Measurements from ENCODE around the gene ITPR2.

The ITPR2 gene

GRCh38 chr12:26425587-26426260 is 407.3 kb downstream of the ITPR2 start:
- DNase-seq, result no peak
- Histone ChIP-seq H4K91ac (ENCODE audit: low read length) (no peak overlapping the region), H3K27me3 (ENCODE audit: control insufficient read depth in 1 of 2, insufficient read depth in 1 of 2, low read length in 2 of 2) (no peaks in the 10 kb centered on the region), H3K4ac (ENCODE audit: low read depth in 1 of 2, low read length in 2 of 2) (no peak overlapping the region), H4K8ac (ENCODE audit: low read length) (no peak overlapping the region), H2BK5ac (ENCODE audit: low read depth, low read length, poor library complexity, severe bottlenecking) (no peak overlapping the region), H3K79me1 (replicated peaks; ENCODE audit: low read length, poor library complexity, severe bottlenecking) (no peaks in the 10 kb centered on the region), H3K14ac (ENCODE audit: low read length in 2 of 2) (no peak overlapping the region), H3K4me1 (ENCODE audit: control insufficient read depth, insufficient read depth, low read depth, low read length) (no peaks in the 10 kb centered on the region), H3K4me2 (ENCODE audit: low read length, poor library complexity, severe bottlenecking) (no peak overlapping the region), H2AFZ (ENCODE audit: low read depth, low read length) (no peak overlapping the region), H2BK120ac (ENCODE audit: low read depth, low read length) (no peak overlapping the region), H2AK5ac (ENCODE audit: low read length, severe bottlenecking) (no peak overlapping the region), H2BK15ac (ENCODE audit: low read depth, poor library complexity, severe bottlenecking) (no peak overlapping the region), H3K27ac (ENCODE audit: low read length, poor library complexity, severe bottlenecking) (no peak overlapping the region), H3K9ac (ENCODE audit: low read length) (no peak overlapping the region), H3K18ac (ENCODE audit: low read depth in 1 of 2, low read length in 2 of 2) (no peak overlapping the region), H2BK12ac (ENCODE audit: low read length in 2 of 2) (no peak overlapping the region), H3K23ac (ENCODE audit: low read length in 2 of 2) (no peak overlapping the region), H3K4me3 (ENCODE audit: insufficient read depth in 1 of 2, low read depth in 1 of 2, low read length in 2 of 2) (no peak overlapping the region), H3K9me3 (ENCODE audit: control insufficient read depth, low read length) (no peaks in the 10 kb centered on the region), H3K36me3 (ENCODE audit: control insufficient read depth in 1 of 2, insufficient read depth in 2 of 2, low read depth in 1 of 2, low read length in 2 of 2) (peaks cover 0 to 2% of the 10 kb centered on the region in 2 experiments)
- WGBS, result 100% methylated on average over 4 of the region's 6 CpGs

- no peak overlapping the region for H3K4ac ChIP-seq (ENCODE audit: low read depth in 1 of 2, low read length in 2 of 2)
- no peak overlapping the region for H3K14ac ChIP-seq (ENCODE audit: low read length in 2 of 2)
- WGBS, result 100% methylated on average over 1 of the region's 3 CpGs
Observed at GRCh38 chr12:26422839-26423398, 410.1 kb downstream of the ITPR2 start.

GRCh38 chr12:26416550-26416949 is 416.4 kb downstream of the ITPR2 start:
- Histone ChIP-seq H2AK5ac (ENCODE audit: low read length, severe bottlenecking) (no peak overlapping the region), H4K91ac (ENCODE audit: low read length) (no peak overlapping the region), H3K14ac (ENCODE audit: low read length in 2 of 2) (no peak overlapping the region), H3K4me1 (ENCODE audit: control insufficient read depth, insufficient read depth, low read depth, low read length) (no peaks in the 10 kb centered on the region), H2BK12ac (ENCODE audit: low read length in 2 of 2) (no peak overlapping the region), H3K4me2 (ENCODE audit: low read length, poor library complexity, severe bottlenecking) (no peak overlapping the region), H2BK15ac (ENCODE audit: low read depth, poor library complexity, severe bottlenecking) (no peak overlapping the region), H3K27me3 (ENCODE audit: control insufficient read depth in 1 of 2, insufficient read depth in 1 of 2, low read length in 2 of 2) (no peaks in the 10 kb centered on the region), H3K9ac (ENCODE audit: low read length) (no peak overlapping the region), H3K27ac (ENCODE audit: low read length, poor library complexity, severe bottlenecking) (no peak overlapping the region), H2AFZ (ENCODE audit: low read depth, low read length) (no peak overlapping the region), H2BK120ac (ENCODE audit: low read depth, low read length) (no peak overlapping the region), H3K18ac (ENCODE audit: low read depth in 1 of 2, low read length in 2 of 2) (no peak overlapping the region), H3K9me3 (ENCODE audit: control insufficient read depth, low read length) (peaks cover 12% of the 10 kb centered on the region), H3K79me1 (replicated peaks; ENCODE audit: low read length, poor library complexity, severe bottlenecking) (peaks cover 2% of the 10 kb centered on the region), H2BK5ac (ENCODE audit: low read depth, low read length, poor library complexity, severe bottlenecking) (no peak overlapping the region), H3K4ac (ENCODE audit: low read depth in 1 of 2, low read length in 2 of 2) (no peak overlapping the region), H3K4me3 (ENCODE audit: insufficient read depth in 1 of 2, low read depth in 1 of 2, low read length in 2 of 2) (no peak overlapping the region), H3K36me3 (ENCODE audit: control insufficient read depth in 1 of 2, insufficient read depth in 2 of 2, low read depth in 1 of 2, low read length in 2 of 2) (no peaks in the 10 kb centered on the region), H3K23ac (ENCODE audit: low read length in 2 of 2) (no peak overlapping the region), H4K8ac (ENCODE audit: low read length) (no peak overlapping the region)
- DNase-seq, result no peak
- 92% methylated on average over 2 of the region's 3 CpGs for WGBS

More at GRCh38 chr12:26422839-26423398, 410.1 kb downstream of the ITPR2 start:
- Histone ChIP-seq H4K91ac (ENCODE audit: low read length) (no peak overlapping the region), H2BK12ac (ENCODE audit: low read length in 2 of 2) (no peak overlapping the region), H3K27ac (ENCODE audit: low read length, poor library complexity, severe bottlenecking) (no peak overlapping the region), H3K27me3 (ENCODE audit: control insufficient read depth in 1 of 2, insufficient read depth in 1 of 2, low read length in 2 of 2) (no peaks in the 10 kb centered on the region), H3K9ac (ENCODE audit: low read length) (no peak overlapping the region), H3K9me3 (ENCODE audit: control insufficient read depth, low read length) (peaks cover 6% of the 10 kb centered on the region), H3K4me2 (ENCODE audit: low read length, poor library complexity, severe bottlenecking) (no peak overlapping the region), H3K4me1 (ENCODE audit: control insufficient read depth, insufficient read depth, low read depth, low read length) (no peaks in the 10 kb centered on the region), H3K23ac (ENCODE audit: low read length in 2 of 2) (no peak overlapping the region), H3K36me3 (ENCODE audit: control insufficient read depth in 1 of 2, insufficient read depth in 2 of 2, low read depth in 1 of 2, low read length in 2 of 2) (peaks cover 0 to 2% of the 10 kb centered on the region in 2 experiments), H3K18ac (ENCODE audit: low read depth in 1 of 2, low read length in 2 of 2) (no peak overlapping the region), H2BK15ac (ENCODE audit: low read depth, poor library complexity, severe bottlenecking) (no peak overlapping the region), H2BK120ac (ENCODE audit: low read depth, low read length) (no peak overlapping the region), H4K8ac (ENCODE audit: low read length) (no peak overlapping the region), H3K4me3 (ENCODE audit: insufficient read depth in 1 of 2, low read depth in 1 of 2, low read length in 2 of 2) (no peak overlapping the region), H2AFZ (ENCODE audit: low read depth, low read length) (no peak overlapping the region), H2AK5ac (ENCODE audit: low read length, severe bottlenecking) (no peak overlapping the region), H2BK5ac (ENCODE audit: low read depth, low read length, poor library complexity, severe bottlenecking) (no peak overlapping the region), H3K79me1 (replicated peaks; ENCODE audit: low read length, poor library complexity, severe bottlenecking) (no peaks in the 10 kb centered on the region)
- DNase-seq, result no peak

- no peak overlapping the region for H4K8ac ChIP-seq (ENCODE audit: low read length)
- no peak overlapping the region for H2AK5ac ChIP-seq (ENCODE audit: low read length, severe bottlenecking)
- H2BK120ac ChIP-seq (ENCODE audit: low read depth, low read length), result no peak overlapping the region
- no peak overlapping the region for H3K4me2 ChIP-seq (ENCODE audit: low read length, poor library complexity, severe bottlenecking)
- H2BK15ac ChIP-seq (ENCODE audit: low read depth, poor library complexity, severe bottlenecking), result no peak overlapping the region
- H2BK12ac ChIP-seq (ENCODE audit: low read length in 2 of 2), result no peak overlapping the region
- H3K4ac ChIP-seq (ENCODE audit: low read depth in 1 of 2, low read length in 2 of 2), result no peak overlapping the region
- no peak overlapping the region for H3K9ac ChIP-seq (ENCODE audit: low read length)
- no peak overlapping the region for H3K27ac ChIP-seq (ENCODE audit: low read length, poor library complexity, severe bottlenecking)
- no peak overlapping the region for H2BK5ac ChIP-seq (ENCODE audit: low read depth, low read length, poor library complexity, severe bottlenecking)
- DNase-seq, result no peak
- peaks cover 2% of the 10 kb centered on the region for H3K79me1 ChIP-seq (replicated peaks; ENCODE audit: low read length, poor library complexity, severe bottlenecking)
- H3K27me3 ChIP-seq (ENCODE audit: control insufficient read depth in 1 of 2, insufficient read depth in 1 of 2, low read length in 2 of 2), result no peaks in the 10 kb centered on the region
- no peak overlapping the region for H3K23ac ChIP-seq (ENCODE audit: low read length in 2 of 2)
- H3K14ac ChIP-seq (ENCODE audit: low read length in 2 of 2), result no peak overlapping the region
- WGBS, result no CpG with 5 or more reads among the region's 1 CpG
- H4K91ac ChIP-seq (ENCODE audit: low read length), result no peak overlapping the region
- peaks cover 3% of the 10 kb centered on the region in 2 experiments for H3K36me3 ChIP-seq (ENCODE audit: control insufficient read depth in 1 of 2, insufficient read depth in 2 of 2, low read depth in 1 of 2, low read length in 2 of 2)
- H3K4me1 ChIP-seq (ENCODE audit: control insufficient read depth, insufficient read depth, low read depth, low read length), result peaks cover 2% of the 10 kb centered on the region
- H3K4me3 ChIP-seq (ENCODE audit: insufficient read depth in 1 of 2, low read depth in 1 of 2, low read length in 2 of 2), result no peak overlapping the region
- H2AFZ ChIP-seq (ENCODE audit: low read depth, low read length), result no peak overlapping the region
- H3K9me3 ChIP-seq (ENCODE audit: control insufficient read depth, low read length), result no peaks in the 10 kb centered on the region
- H3K18ac ChIP-seq (ENCODE audit: low read depth in 1 of 2, low read length in 2 of 2), result no peak overlapping the region
Observed at GRCh38 chr12:26410689-26411088, 422.3 kb downstream of the ITPR2 start.

All from mesenchymal stem cell (in vitro differentiated cells and primary cell).